PC-3 (cell line): ENCODE results near the gene CBX7. TPM values are rescaled to one million over a fixed set of nuclear protein-coding genes. Genes with fewer than 3 reads are reported as not detected.

Experiments
- ATAC-seq: fragments of 200-7000 bp; cut with Tn5 transposase; 2 replicates; pipeline ENCODE4 v1.9.1; 2020; ENCODE audit warnings: mild to moderate bottlenecking, moderate library complexity
- BruUV-seq: library from RNA; stranded (reverse); fragments of 400-500 nt; replicated peaks from 2 replicates; lab custom pipeline; 2021; lab: Mats Ljungman, UMichigan
- CTCF ChIA-PET: fragments of 300-600 bp; sonication (Branson Sonifier 250); formaldehyde crosslinking; loops from one replicate; lab custom pipeline; 2022; ENCODE audit warnings: antibody characterized with exemption; lab: Charles Lee
- POLR2A ChIA-PET: fragments of 300-600 bp; sonication (Branson Sonifier 250); formaldehyde crosslinking; loops from one replicate; lab custom pipeline; 2022; ENCODE audit warnings: antibody characterized with exemption; ENCODE audit not compliant: unreplicated experiment; lab: Charles Lee
- DNase-seq: peaks from one replicate; pipeline ENCODE4 v3.0.0-alpha.2; 2015
- H2AFZ ChIP-seq: fragments of 300-600 bp; sonication (generic); 2 replicates; pipeline ENCODE4 v1.6.0; 2016; ENCODE audit warnings: antibody characterized with exemption, low read length
- H3F3A ChIP-seq: fragments of 300-600 bp; sonication (generic); one replicate; pipeline ENCODE4 v1.6.0; 2017; ENCODE audit warnings: antibody characterized with exemption, low read length, control low read depth, mild to moderate bottlenecking; ENCODE audit not compliant: unreplicated experiment
- H3K27ac ChIP-seq: fragments of 300-600 bp; sonication (generic); 2 replicates; pipeline ENCODE4 v1.5.1; 2016; ENCODE audit warnings: mild to moderate bottlenecking, low read length
- H3K27me3 ChIP-seq: fragments of 300-600 bp; sonication (generic); 2 replicates; pipeline ENCODE4 v1.6.1; 2016; ENCODE audit warnings: low read length, mixed read lengths
- H3K36me3 ChIP-seq: fragments of 300-600 bp; sonication (generic); 2 replicates; pipeline ENCODE4 v1.6.1; 2016; ENCODE audit warnings: low read depth, mixed run types, low read length, mixed read lengths
- H3K4me1 ChIP-seq: fragments of 300-600 bp; sonication (generic); 2 replicates; pipeline ENCODE4 v1.5.1; 2016; ENCODE audit warnings: low read length; ENCODE audit not compliant: insufficient read depth
- H3K4me2 ChIP-seq: fragments of 300-600 bp; sonication (generic); 2 replicates; pipeline ENCODE4 v1.6.0; 2016; ENCODE audit warnings: low read length
- H3K4me3 ChIP-seq: fragments of 300-600 bp; sonication (generic); 2 replicates; pipeline ENCODE4 v1.5.1; 2016; ENCODE audit warnings: mild to moderate bottlenecking, low read length, mixed read lengths
- H3K79me2 ChIP-seq: fragments of 300-600 bp; sonication (generic); 2 replicates; pipeline ENCODE4 v1.6.1; 2017; ENCODE audit warnings: low read length, mixed read lengths
- H3K9ac ChIP-seq: fragments of 300-600 bp; sonication (generic); 2 replicates; pipeline ENCODE4 v1.6.0; 2016; ENCODE audit warnings: mild to moderate bottlenecking, low read length
- H3K9me2 ChIP-seq: fragments of 300-600 bp; sonication (generic); replicated peaks from 2 replicates; pipeline ENCODE4 v1.6.1; 2016; ENCODE audit warnings: mixed run types, low read length, mixed read lengths
- H3K9me3 ChIP-seq: fragments of 300-600 bp; sonication (generic); 2 replicates; pipeline ENCODE4 v1.6.1; 2016; ENCODE audit warnings: low read length, mixed read lengths
- H4K20me1 ChIP-seq: fragments of 300-600 bp; sonication (generic); 2 replicates; pipeline ENCODE4 v1.6.1; 2016; ENCODE audit warnings: low read length, mixed read lengths
- EZH2 ChIP-seq: fragments of 300-600 bp; sonication (generic); IDR thresholded peaks from one replicate; pipeline ENCODE4 v1.6.1; 2017; ENCODE audit warnings: antibody characterized with exemption, mild to moderate bottlenecking, low read length; ENCODE audit not compliant: unreplicated experiment
- EZH2phosphoT487 ChIP-seq: fragments of 300-600 bp; sonication (generic); IDR thresholded peaks from 2 replicates; pipeline ENCODE4 v1.6.1; 2018; ENCODE audit warnings: mild to moderate bottlenecking, antibody characterized with exemption, low read length, borderline replicate concordance
- intact Hi-C: fragments of 100-400 bp; cut with micrococcal nuclease; formaldehyde crosslinking; loops from 2 replicates; pipeline ENCODE4 v1.9.0; 2023
- total RNA-seq: library from RNA; depleted of rRNA; stranded (reverse); fragments of >200 nt; gene quantifications from 2 replicates; pipeline ENCODE4 v1.2.3, GENCODE V29; 2014
- TF ChIP-seq, protein P1 (sequence below): fragments of 300-600 bp; sonication (generic); conservative IDR thresholded peaks from 2 replicates; pipeline ENCODE4 v1.5.1; 2017; ENCODE audit warnings: antibody characterized with exemption, low read depth, mild to moderate bottlenecking, low read length

Gene CBX7
- total RNA-seq, 1 experiment from 2014 or later = 8.6 TPM

DNA sequence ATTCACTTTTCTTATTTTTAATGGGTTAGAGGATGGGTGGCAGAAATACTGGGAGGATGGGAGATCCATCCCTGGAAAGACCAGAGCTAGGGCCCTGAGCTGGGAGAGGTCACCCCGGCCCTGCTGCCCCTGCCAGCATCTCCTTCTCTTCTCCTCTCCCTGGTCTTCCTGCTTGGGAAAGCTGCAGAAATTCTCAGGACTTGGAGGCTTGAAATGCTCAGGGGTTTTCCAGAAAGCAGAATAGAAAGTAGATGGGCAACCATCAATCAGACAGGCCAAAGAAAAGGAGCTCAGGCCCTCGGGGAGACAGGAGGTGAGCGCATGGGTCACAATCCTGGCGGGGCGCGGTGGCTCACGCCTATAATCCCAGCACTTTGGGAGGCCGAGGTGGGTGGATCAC is 53.9 kb downstream of the CBX7 start:
- no peak overlapping the region for H3K9ac ChIP-seq
- H3K79me2 ChIP-seq = no peaks in the 10 kb centered on the region
- ATAC-seq (no peak), DNase-seq (no peak)
- H3K27me3 ChIP-seq = no peaks in the 10 kb centered on the region
- H4K20me1 ChIP-seq = no peaks in the 10 kb centered on the region
- no peak overlapping the region for H3K27ac ChIP-seq
- no peaks in the 10 kb centered on the region for H3K9me3 ChIP-seq
- H3K9me2 ChIP-seq = no peaks in the 10 kb centered on the region
- peaks cover 14% of the 10 kb centered on the region for H3K4me1 ChIP-seq
- no peaks in the 10 kb centered on the region for H3F3A ChIP-seq
- ChIA-PET POLR2A (no interaction called here), CTCF (no interaction called here)
- no peak overlapping the region for H2AFZ ChIP-seq
- H3K4me2 ChIP-seq = no peak overlapping the region
- intact Hi-C loops = no loop called here
- no peak for TF ChIP-seq EZH2
- no peak for TF ChIP-seq EZH2phosphoT487
- TF ChIP-seq, protein P1, sequence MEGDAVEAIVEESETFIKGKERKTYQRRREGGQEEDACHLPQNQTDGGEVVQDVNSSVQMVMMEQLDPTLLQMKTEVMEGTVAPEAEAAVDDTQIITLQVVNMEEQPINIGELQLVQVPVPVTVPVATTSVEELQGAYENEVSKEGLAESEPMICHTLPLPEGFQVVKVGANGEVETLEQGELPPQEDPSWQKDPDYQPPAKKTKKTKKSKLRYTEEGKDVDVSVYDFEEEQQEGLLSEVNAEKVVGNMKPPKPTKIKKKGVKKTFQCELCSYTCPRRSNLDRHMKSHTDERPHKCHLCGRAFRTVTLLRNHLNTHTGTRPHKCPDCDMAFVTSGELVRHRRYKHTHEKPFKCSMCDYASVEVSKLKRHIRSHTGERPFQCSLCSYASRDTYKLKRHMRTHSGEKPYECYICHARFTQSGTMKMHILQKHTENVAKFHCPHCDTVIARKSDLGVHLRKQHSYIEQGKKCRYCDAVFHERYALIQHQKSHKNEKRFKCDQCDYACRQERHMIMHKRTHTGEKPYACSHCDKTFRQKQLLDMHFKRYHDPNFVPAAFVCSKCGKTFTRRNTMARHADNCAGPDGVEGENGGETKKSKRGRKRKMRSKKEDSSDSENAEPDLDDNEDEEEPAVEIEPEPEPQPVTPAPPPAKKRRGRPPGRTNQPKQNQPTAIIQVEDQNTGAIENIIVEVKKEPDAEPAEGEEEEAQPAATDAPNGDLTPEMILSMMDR = no peak
- no TSS peak for BruUV-seq
- H3K36me3 ChIP-seq = no peaks in the 10 kb centered on the region
- no peak overlapping the region for H3K4me3 ChIP-seq

DNA sequence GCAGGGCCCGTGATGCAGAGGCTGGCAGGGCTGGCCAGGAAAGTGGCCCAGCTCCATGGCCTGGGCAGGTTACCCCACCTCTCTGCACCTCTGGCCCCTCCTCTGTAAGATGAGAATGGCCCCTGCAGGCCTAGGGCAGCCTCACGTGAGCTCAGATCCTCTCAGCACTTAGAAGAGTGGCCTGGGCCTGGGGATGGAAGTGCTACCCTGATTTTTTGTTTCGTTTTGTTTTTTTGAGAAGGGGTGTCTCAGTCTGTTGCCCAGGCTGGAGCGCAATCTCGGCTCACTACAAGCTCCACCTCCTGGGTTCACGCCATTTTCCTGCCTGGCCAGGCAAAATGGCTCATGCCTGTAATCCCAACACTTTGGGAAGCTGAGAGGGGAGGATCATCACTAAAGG is 54.5 kb downstream of the CBX7 start:
- H2AFZ ChIP-seq = no peak overlapping the region
- no peaks in the 10 kb centered on the region for H3F3A ChIP-seq
- intact Hi-C loops = no loop called here
- H3K4me3 ChIP-seq = no peak overlapping the region
- H3K27me3 ChIP-seq = no peaks in the 10 kb centered on the region
- H4K20me1 ChIP-seq = no peaks in the 10 kb centered on the region
- CTCF ChIA-PET = no interaction called here
- H3K9ac ChIP-seq = no peak overlapping the region
- H3K79me2 ChIP-seq = no peaks in the 10 kb centered on the region
- no peak overlapping the region for H3K27ac ChIP-seq
- no peak overlapping the region for H3K4me2 ChIP-seq
- POLR2A ChIA-PET = no interaction called here
- H3K9me3 ChIP-seq = no peaks in the 10 kb centered on the region
- no peaks in the 10 kb centered on the region for H3K9me2 ChIP-seq
- peaks cover 14% of the 10 kb centered on the region for H3K4me1 ChIP-seq
- no peaks in the 10 kb centered on the region for H3K36me3 ChIP-seq
- DNase-seq (no peak), ATAC-seq (peak; percentile 40; the same call in 1 of the 2 replicates)
- no TSS peak for BruUV-seq
- TF ChIP-seq EZH2phosphoT487 (no peak), EZH2 (no peak)
- TF ChIP-seq, protein P1 = no peak

DNA sequence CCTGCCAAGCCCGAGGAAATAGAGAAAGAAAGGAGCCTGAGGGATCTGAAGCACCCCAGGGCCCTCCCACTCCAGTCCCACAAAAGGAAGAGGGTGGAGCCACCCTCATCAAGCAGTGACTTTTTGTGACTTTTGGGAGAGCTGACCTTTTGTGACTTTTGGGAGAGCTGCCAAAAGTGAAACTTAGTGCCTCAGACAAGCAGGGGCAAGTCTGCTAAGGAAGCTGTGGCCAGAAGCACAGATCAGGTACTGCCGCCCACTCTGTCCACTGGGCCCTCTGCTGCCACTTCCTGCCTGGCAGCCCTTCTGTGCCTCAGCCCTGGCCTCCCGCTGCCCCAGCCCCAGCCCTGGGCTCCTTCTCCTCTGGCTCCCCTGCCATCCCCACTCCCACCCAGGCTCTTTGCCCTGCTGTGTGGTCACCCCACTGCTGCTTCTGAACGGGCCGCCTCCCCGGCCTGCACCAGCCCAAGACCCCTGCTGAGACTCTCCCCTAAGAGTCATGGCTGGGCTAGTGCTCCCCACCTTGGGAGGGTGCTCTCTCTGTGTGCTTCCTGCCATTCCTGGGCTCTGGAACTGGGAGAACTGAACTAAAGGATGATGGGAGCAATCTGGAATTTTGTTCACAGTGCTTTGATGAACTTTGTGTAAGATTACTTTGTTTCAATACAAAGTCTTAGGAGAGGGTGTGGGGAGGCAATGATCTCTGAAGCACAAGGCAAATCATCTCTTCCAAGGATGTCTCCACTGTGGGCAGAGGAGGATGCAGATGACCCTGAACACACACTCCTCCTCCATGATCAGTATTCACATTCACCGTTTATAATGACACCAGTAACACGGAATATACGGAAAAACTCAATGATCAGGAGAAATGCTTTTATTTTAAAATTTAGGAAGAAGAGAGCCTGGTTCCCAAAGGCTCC is 55.1 kb downstream of the CBX7 start, which contains the start of gene APOBEC3H:
Gene APOBEC3H, plus strand, starts transcription at position 147 of the 923 bp plus-strand sequence. CDS start 3,035 bp downstream, outside the sequence.
- H3K4me2 ChIP-seq = no peak within 1 kb of the TSS
- no TSS peak for BruUV-seq
- CTCF ChIA-PET = no interaction called here
- ATAC-seq (peak; percentile 45; the same call in 1 of the 2 replicates), DNase-seq (peak; percentile 18)
- no peaks in the 10 kb centered on the region for H3K79me2 ChIP-seq
- H2AFZ ChIP-seq = peak within 1 kb of the TSS; percentile 50; the same call in 1 of the 2 replicates
- H4K20me1 ChIP-seq = no peaks in the 10 kb centered on the region
- no peaks in the 10 kb centered on the region for H3K9me2 ChIP-seq
- no peaks in the 10 kb centered on the region for H3K9me3 ChIP-seq
- H3F3A ChIP-seq = no peaks in the 10 kb centered on the region
- POLR2A ChIA-PET = no interaction called here
- peaks cover 19% of the 10 kb centered on the region for H3K4me1 ChIP-seq
- H3K4me3 ChIP-seq = no peak within 1 kb of the TSS
- peak within 1 kb of the TSS; percentile 32; the same call in 1 of the 2 replicates for H3K27ac ChIP-seq
- no peaks in the 10 kb centered on the region for H3K27me3 ChIP-seq
- H3K36me3 ChIP-seq = no peaks in the 10 kb centered on the region
- H3K9ac ChIP-seq = no peak within 1 kb of the TSS
- intact Hi-C loops = no loop called here
- no peak for TF ChIP-seq EZH2
- TF ChIP-seq, protein P1 = no peak
- no peak for TF ChIP-seq EZH2phosphoT487
